Measurements from ENCODE around the gene BICC1. TPM values are rescaled to one million over a fixed set of nuclear protein-coding genes. Genes with fewer than 3 reads are reported as not detected.

Gene BICC1
- total RNA-seq, 1 experiment from 2014 or later = 0.57 TPM

- Histone ChIP-seq H3K4me1 (ENCODE audit: insufficient read depth, low read length) (no peaks in the 10 kb centered on the region), H3K79me1 (ENCODE audit: insufficient read depth, low read depth, low read length, poor library complexity, severe bottlenecking) (no peaks in the 10 kb centered on the region), H3K9me3 (ENCODE audit: control insufficient read depth, low read depth, low read length) (no peaks in the 10 kb centered on the region), H2BK5ac (ENCODE audit: insufficient read length, low read length) (no peak overlapping the region), H3K4me2 (ENCODE audit: insufficient read depth, insufficient read length, low read length) (no peak overlapping the region), H3K27me3 (ENCODE audit: insufficient read depth, low read length) (no peaks in the 10 kb centered on the region), H3K27ac (ENCODE audit: insufficient read length, low read depth, low read length) (no peak overlapping the region), H2BK120ac (ENCODE audit: low read depth, low read length, poor library complexity, severe bottlenecking) (no peak overlapping the region), H2BK15ac (ENCODE audit: low read depth, low read length) (no peak overlapping the region), H3K56ac (ENCODE audit: insufficient read length, low read depth, low read length) (no peak overlapping the region), H4K5ac (ENCODE audit: insufficient read length, low read depth, low read length) (no peak overlapping the region), H3K79me2 (ENCODE audit: insufficient read depth, low read length) (no peaks in the 10 kb centered on the region), H3K14ac (ENCODE audit: insufficient read depth, low read length) (no peak overlapping the region), H4K20me1 (ENCODE audit: control insufficient read depth, insufficient read depth, insufficient read length) (no peaks in the 10 kb centered on the region), H4K8ac (replicated peaks; ENCODE audit: insufficient read length, low read depth, low read length) (no peak overlapping the region), H2BK20ac (ENCODE audit: low read depth, low read length, poor library complexity, severe bottlenecking) (no peak overlapping the region), H3K9ac (ENCODE audit: extremely low read depth, insufficient read length, low read length) (no peak overlapping the region), H2AFZ (ENCODE audit: low read length) (no peak overlapping the region), H3T11ph (ENCODE audit: low read length) (no peak overlapping the region), H3K23me2 (ENCODE audit: insufficient read length, low read depth, low read length, poor library complexity, severe bottlenecking) (no peaks in the 10 kb centered on the region), H2BK12ac (ENCODE audit: insufficient read length, low read depth, low read length) (no peak overlapping the region), H3K4ac (ENCODE audit: low read depth, low read length) (no peak overlapping the region), H4K91ac (ENCODE audit: insufficient read length, low read depth, low read length) (no peak overlapping the region), H2AK5ac (ENCODE audit: insufficient read length, low read length) (no peak overlapping the region), H3K23ac (ENCODE audit: insufficient read length, low read depth, low read length) (no peak overlapping the region), H3K18ac (ENCODE audit: insufficient read length, low read depth, low read length) (no peak overlapping the region)
- Mint-ChIP-seq H3K9me3 (no peaks in the 10 kb centered on the region), H3K27ac (no peak overlapping the region), H3K36me3 (ENCODE audit: insufficient read depth in 1 of 3, low read depth in 3 of 3) (no peaks in the 10 kb centered on the region), H3K4me3 (no peak overlapping the region), H3K4me1 (peaks cover 2% of the 10 kb centered on the region in 2 experiments; a peak in 2 of 4 replicates), H3K27me3 (ENCODE audit: low read depth) (no peaks in the 10 kb centered on the region)
- DNase-seq = no peak
- WGBS (ENCODE audit: extremely low coverage, insufficient read length, low lambda C conversion rate) = no CpG with 5 or more reads among the region's 4 CpGs
- no peak for TF ChIP-seq CTCF (conservative IDR thresholded peaks at IDR 0.05)
Measured at GRCh38 chr10:58755677-58756076, 243.0 kb downstream of the BICC1 start.

All from H9 (cell line).